Thymus (tissue), 11 donors: ENCODE results near the gene CGB1. TPM values are rescaled to one million over a fixed set of nuclear protein-coding genes. Genes with fewer than 3 reads are reported as not detected.
"Not testable (repeated sequence)": the region's sequence is repeated elsewhere in the genome, so short reads cannot be mapped to it uniquely, and the experiment has no call there.

Experiments
- DNase-seq, 9 donors: peaks; one replicate each; pipeline ENCODE4 v3.0.0-alpha.2; 2013; ENCODE audit warnings: low spot score in 9 of 9, low read depth in 6 of 9, missing footprints in 1 of 9
- H3K27ac ChIP-seq, 2 donors: one replicate each; pipeline ENCODE4 v1.5.1; 2013; ENCODE audit warnings: control low read depth in 1 of 2, low read depth in 1 of 2, low read length in 1 of 2, mild to moderate bottlenecking in 1 of 2, moderate library complexity in 1 of 2
- H3K27me3 ChIP-seq, 2 donors: one replicate each; pipeline ENCODE4 v1.5.1; 2013; ENCODE audit warnings: low read length in 1 of 2; ENCODE audit not compliant: control insufficient read depth in 2 of 2, insufficient read depth in 1 of 2
- H3K36me3 ChIP-seq, 2 donors: one replicate each; pipeline ENCODE4 v1.5.1; 2013; ENCODE audit warnings: low read length in 1 of 2, mild to moderate bottlenecking in 1 of 2, moderate library complexity in 1 of 2; ENCODE audit not compliant: control insufficient read depth in 2 of 2, insufficient read depth in 2 of 2
- H3K4me1 ChIP-seq, 2 donors: one replicate each; pipeline ENCODE4 v1.5.1; 2013; ENCODE audit warnings: low read length in 2 of 2; ENCODE audit not compliant: control insufficient read depth in 2 of 2, insufficient read depth in 2 of 2
- H3K4me3 ChIP-seq, 2 donors: one replicate each; pipeline ENCODE4 v1.5.1; 2013; ENCODE audit warnings: low read length in 2 of 2, control low read depth in 1 of 2, mild to moderate bottlenecking in 1 of 2
- H3K9me3 ChIP-seq, 2 donors: one replicate each; pipeline ENCODE4 v1.5.1; 2013; ENCODE audit warnings: low read length in 1 of 2, mild to moderate bottlenecking in 1 of 2; ENCODE audit not compliant: control insufficient read depth in 2 of 2, insufficient read depth in 1 of 2
- WGBS: extraction: QIAGEN DNeasy Blood & Tissue Kit; methylation state at CpG from one replicate; pipeline ENCODE4 v1.1.7; 2013; 5-methylcytosine and 5-hydroxymethylcytosine counted together
- polyA plus RNA-seq: library from polyadenylated mRNA; stranded (reverse); fragments of 200-250 nt; gene quantifications from one replicate; pipeline ENCODE4 v1.2.3, GENCODE V29; 2013
- total RNA-seq: library from RNA; stranded (reverse); fragments of 120-200 nt; gene quantifications from one replicate; pipeline ENCODE4 v1.2.4, GENCODE V29; 2013
- donor health status: healthy.

CGB1 gene
- total and polyA plus RNA-seq, 2 donors = not detected

DNA sequence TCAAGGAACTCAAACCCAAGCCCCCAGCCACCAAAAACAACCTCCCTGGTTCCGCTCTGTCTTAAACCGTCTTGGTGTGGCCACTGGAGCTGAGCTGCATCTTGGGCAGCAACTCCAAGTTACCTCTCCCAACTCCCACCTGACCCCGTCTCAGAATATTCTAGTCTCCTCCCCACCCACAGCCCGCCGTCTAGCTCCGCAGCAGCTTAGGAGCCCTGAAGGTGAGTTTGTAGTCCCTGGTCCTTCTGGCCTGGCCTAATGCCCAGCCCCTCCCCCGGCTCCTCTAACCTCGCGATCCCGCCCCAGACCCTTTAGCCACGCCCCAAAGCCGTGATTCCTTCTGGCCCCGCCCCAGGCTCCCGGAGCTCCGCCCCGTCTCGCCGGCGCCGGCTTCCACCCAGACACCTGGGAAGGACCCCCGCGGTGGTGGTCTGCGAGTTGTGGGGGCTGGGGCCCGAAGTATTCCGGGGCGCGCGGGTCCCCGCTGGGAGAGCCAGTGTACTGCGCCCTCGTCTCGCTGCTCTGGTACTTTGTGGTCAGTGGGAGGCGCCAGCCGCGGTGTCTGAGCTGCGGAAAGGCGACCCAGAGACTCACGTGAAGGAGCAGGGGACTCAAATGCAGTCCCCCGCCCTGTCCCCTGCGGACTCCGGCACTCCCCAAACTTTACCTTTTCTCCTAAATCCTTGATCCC lies 17.3 kb downstream of the CGB1 start:
- peaks cover 13 to 21% of the 10 kb centered on the region in 2 donors for H3K36me3 ChIP-seq
- WGBS = 19% methylated on average over 41 of the region's 41 CpGs
- H3K4me3 ChIP-seq = peak overlapping the region in 1 of 2 donors; percentile 32
- H3K9me3 ChIP-seq = no peaks in the 10 kb centered on the region
- peaks cover 16 to 54% of the 10 kb centered on the region in 2 donors for H3K27me3 ChIP-seq
- H3K4me1 ChIP-seq = peaks cover 3 to 14% of the 10 kb centered on the region in 2 donors
- peak in 2 of 9 donors; percentile 21 to 39 for DNase-seq
- no peak overlapping the region for H3K27ac ChIP-seq

DNA sequence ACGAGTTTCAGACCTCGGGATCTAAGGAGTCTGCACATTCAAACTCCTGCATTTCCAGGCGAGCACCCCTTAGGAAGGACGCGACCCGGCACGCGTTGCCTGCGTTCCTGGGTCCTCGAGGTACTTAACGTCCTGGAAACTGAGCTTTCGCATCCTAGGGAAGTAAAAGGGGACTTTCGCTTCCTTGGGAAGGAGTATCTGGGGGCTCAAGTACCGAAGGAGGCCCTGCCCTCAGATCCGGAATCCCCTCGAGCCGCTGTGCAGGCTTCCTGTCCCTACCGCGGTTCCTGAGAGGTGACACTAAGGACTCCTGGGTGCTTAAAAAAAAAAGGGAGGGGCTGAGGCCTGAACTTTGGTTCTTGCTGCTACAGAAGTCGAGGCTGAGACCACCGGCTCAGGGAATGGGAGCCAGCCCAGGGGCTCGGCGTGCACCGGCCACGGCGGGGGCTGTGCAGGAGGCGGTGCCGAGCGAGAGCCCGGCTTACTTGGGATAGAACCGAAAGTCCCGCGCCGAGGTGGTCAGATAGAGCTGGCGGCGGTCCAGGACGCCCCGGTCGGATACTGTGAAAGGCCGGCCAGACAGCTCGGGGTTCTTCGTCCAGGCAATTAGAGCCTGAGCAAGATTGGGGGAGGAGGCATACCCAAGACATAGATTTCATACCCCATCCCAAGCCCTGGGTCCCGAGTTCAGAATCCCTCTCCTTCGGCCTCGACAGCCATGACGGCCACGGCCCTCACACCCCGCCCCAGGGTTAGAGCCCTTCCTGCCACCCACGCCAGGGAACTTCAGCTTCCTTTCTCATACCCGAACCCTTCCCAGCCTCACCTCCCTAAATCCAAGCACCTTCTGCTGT lies 18.1 kb downstream of the CGB1 start:
- Histone ChIP-seq H3K27me3 (peaks cover 16 to 54% of the 10 kb centered on the region in 2 donors), H3K36me3 (peaks cover 13 to 25% of the 10 kb centered on the region in 2 donors), H3K4me1 (peaks cover 3 to 14% of the 10 kb centered on the region in 2 donors), H3K4me3 (peak overlapping the region in 1 of 2 donors; percentile 47)
- WGBS = 8% methylated on average over 50 of the region's 50 CpGs
- H3K9me3 ChIP-seq, H3K27ac ChIP-seq: not testable (repeated sequence)
- peak in 1 of 9 donors; percentile 18 for DNase-seq

DNA sequence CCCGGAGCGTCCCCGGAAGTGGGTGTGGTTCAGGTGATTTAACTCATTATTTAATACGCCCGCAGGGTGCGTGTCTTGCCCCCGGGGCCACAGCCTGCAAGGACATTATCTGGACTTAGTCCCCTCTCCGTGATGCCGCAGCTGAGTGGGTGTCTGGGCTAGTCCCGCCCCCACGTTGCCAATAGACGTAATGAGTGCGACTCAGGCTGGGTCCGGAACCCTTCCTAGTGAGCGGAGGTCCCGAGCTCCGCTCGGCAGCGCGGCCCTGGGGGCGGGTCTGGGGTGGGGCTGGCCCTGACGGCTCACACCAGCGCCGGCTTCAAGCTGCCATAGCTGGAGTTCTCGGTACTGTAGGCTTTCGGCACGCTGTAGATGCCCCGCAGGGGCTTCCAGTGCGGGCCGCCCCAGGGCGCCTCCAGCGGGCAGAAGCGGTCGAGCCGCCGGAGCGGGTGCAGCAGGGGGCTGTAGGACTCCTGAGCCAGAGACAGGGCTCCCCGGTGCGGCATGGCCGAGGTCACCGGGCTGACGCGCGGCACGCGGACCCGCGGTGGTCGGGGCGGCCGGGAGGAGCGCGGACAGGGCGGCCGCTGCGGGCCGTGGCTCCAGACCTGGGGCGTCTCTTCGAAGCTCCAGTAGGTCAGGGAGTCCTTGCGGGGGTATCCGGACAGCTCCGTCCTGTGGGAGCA lies 18.9 kb downstream of the CGB1 start:
- Histone ChIP-seq H3K9me3 (no peaks in the 10 kb centered on the region), H3K36me3 (peaks cover 16 to 30% of the 10 kb centered on the region in 2 donors), H3K27me3 (peaks cover 16 to 54% of the 10 kb centered on the region in 2 donors), H3K27ac (no peak overlapping the region), H3K4me1 (peaks cover 3 to 14% of the 10 kb centered on the region in 2 donors), H3K4me3 (peak overlapping the region in 1 of 2 donors; percentile 47)
- peak in 3 of 9 donors; percentile 22 to 50 (median 46) for DNase-seq
- 1% methylated on average over 62 of the region's 62 CpGs for WGBS

DNA sequence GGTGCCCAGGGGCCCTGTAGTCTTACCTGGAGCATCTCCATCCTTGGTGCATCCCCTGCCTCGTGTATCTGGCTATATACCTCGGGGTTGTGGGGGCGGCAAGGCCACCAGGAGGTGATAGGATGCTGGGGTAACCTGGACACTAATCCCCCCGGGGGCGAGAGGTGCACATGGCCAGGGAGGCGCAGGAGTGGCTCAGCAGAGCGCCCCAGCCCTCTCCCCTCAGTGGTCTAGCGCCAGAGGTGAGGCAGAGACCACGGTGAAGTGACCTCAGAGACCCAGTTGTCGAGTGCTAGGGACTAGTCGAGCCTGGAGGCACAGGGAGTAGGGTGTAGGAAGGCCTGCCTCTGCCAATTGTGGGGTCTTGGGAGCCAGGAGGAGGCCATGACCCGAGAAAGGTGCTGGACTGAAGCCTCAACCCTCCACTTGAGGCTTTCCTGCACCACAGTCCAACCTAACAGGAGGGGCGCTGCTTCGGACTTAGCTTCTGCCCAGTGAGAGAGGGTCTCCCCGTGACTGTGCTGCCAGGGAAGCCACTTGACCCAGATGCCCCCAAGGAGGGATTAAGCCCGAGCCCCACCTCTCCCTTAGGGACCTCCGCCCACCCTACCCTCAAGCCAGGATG lies 19.5 kb downstream of the CGB1 start, which contains the start of gene LHB:
LHB (minus strand) TSS at position 51 of the 625 bp plus-strand sequence; CDS start at position 41, 10 bp downstream.
- Histone ChIP-seq H3K27ac (no peak within 1 kb of the TSS), H3K36me3 (peaks cover 22 to 36% of the 10 kb centered on the region in 2 donors), H3K9me3 (no peaks in the 10 kb centered on the region), H3K27me3 (peaks cover 16 to 51% of the 10 kb centered on the region in 2 donors), H3K4me3 (peak within 1 kb of the TSS in 1 of 2 donors; percentile 47), H3K4me1 (peaks cover 3 to 14% of the 10 kb centered on the region in 2 donors)
- DNase-seq = no peak
- 84% methylated on average over 17 of the region's 17 CpGs for WGBS

DNA sequence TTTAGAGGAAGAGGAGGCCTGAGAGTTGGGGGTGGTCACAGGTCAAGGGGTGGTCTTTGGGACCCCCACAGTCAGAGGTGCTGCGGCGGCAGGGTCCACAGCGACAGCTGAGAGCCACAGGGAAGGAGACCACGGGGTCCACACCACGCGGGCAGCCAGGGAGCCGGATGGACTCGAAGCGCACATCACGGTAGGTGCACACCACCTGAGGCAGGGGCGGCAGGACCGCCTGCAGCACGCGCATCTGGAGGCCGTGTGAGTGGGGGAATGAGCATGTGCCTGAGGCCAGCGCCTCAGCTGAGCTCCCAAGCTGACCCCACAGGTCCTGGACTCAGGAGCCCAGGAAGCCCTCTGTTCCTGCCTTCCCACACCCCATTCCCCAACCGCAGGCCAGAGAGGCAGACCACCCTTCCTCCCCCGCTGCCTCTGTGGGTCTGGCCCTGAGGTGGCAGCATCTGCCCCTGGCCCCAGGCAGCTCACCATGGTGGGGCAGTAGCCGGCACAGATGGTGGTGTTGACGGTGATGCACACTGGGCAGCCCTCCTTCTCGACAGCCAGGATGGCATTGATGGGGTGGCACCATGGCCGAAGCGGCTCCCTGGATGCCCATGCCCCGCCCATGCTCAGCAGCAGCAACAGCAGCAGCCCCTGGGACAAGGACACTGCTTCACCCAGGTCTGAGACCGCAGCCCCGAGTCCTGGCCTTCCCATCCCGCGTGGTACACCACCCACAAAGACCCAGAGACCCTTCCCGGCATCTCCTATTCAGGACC lies 20.4 kb downstream of the CGB1 start:
- DNase-seq = no peak
- 94% methylated on average over 27 of the region's 29 CpGs for WGBS
- Histone ChIP-seq H3K27ac (no peak overlapping the region), H3K4me1 (peaks cover 3 to 14% of the 10 kb centered on the region in 2 donors), H3K36me3 (peaks cover 31 to 45% of the 10 kb centered on the region in 2 donors), H3K4me3 (no peak overlapping the region), H3K9me3 (no peaks in the 10 kb centered on the region), H3K27me3 (peaks cover 16 to 42% of the 10 kb centered on the region in 2 donors)

DNA sequence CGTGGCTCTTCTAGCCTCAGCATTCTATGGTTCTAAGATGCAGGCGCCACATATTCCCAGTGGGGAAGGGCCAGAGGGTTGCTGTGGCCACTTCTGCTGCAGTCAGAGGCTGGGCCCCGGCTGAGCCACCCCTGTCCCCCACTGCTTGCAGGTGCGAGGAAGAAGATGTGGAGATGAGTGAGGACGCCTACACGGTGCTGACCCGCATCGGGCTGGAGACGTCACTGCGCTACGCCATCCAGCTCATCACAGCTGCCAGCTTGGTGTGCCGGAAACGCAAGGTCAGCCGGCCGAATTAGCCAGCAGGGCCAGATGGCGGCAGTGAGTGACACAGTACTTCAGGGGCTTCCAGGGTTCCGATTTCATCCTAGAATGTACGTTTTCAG lies 21.8 kb downstream of the CGB1 start:
- Histone ChIP-seq H3K9me3 (no peaks in the 10 kb centered on the region), H3K27me3 (peaks cover 13 to 28% of the 10 kb centered on the region in 2 donors), H3K4me1 (peaks cover 3 to 14% of the 10 kb centered on the region in 2 donors), H3K36me3 (peaks cover 43 to 59% of the 10 kb centered on the region in 2 donors), H3K4me3 (no peak overlapping the region), H3K27ac (no peak overlapping the region)
- DNase-seq = no peak
- WGBS = 98% methylated on average over 18 of the region's 18 CpGs

DNA sequence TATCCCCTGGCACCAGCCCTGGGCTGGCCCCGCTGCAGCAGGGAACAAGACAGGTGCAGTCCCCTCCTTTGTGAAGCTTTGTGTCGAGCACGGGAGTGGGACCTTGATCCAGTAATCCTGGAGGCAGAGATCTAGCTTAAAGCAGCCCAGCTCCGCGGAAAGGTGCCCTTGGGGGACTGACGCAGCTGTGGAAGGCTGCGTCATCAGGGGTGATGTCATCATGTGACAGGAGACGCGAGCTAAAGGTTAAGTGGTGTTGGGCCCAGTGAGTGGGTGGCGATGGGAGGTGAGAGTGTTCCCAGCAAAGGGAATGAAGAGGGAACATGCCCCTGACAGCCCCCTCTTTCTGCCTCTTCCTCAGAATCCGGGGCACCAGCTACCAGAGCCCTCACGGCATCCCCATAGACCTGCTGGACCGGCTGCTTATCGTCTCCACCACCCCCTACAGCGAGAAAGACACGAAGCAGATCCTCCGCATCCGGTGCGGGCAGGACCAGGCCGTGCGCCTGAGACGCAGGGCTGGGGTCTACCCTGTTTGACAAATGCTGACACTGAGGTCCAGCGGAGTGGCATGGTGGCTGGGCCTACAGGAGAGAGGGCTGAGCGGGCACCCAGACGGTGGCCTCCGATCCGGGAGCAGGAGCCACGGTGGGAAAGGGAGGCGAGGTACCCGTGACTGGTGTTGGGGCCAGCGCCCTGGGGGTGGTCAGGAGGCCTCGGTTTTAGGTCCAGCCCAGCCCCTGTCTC lies 22.4 kb downstream of the CGB1 start:
- peaks cover 7 to 23% of the 10 kb centered on the region in 2 donors for H3K27me3 ChIP-seq
- no peaks in the 10 kb centered on the region for H3K9me3 ChIP-seq
- H3K4me3 ChIP-seq = no peak overlapping the region
- WGBS = 97% methylated on average over 32 of the region's 32 CpGs
- H3K27ac ChIP-seq = no peak overlapping the region
- peaks cover 48 to 64% of the 10 kb centered on the region in 2 donors for H3K36me3 ChIP-seq
- no peak for DNase-seq
- peaks cover 3 to 11% of the 10 kb centered on the region in 2 donors for H3K4me1 ChIP-seq
